SJSA1 (cell line): Measurements from ENCODE around the gene FRMD5. TPM values are rescaled to one million over a fixed set of nuclear protein-coding genes. Genes with fewer than 3 reads are reported as not detected.
"Not testable (repeated sequence)": the region's sequence is repeated elsewhere in the genome, so short reads cannot be mapped to it uniquely, and the experiment has no call there.

ENCODE experiments used
- DNase-seq, 2 experiments: peaks; one replicate each; pipeline ENCODE4 v3.0.0-alpha.2; 2015 to 2020; ENCODE audit warnings: low spot score in 2 of 2, low read depth in 1 of 2
- H3K27ac ChIP-seq: fragments of 250-450 bp; sonication (Bioruptor Pico); 2 replicates; pipeline ENCODE4 v1.5.1; 2020; ENCODE audit warnings: mild to moderate bottlenecking, moderate library complexity
- H3K27me3 ChIP-seq: fragments of 250-450 bp; sonication (Bioruptor Pico); replicated peaks from 2 replicates; pipeline ENCODE4 v1.5.1; 2020; ENCODE audit warnings: mild to moderate bottlenecking, moderate library complexity
- H3K36me3 ChIP-seq: fragments of 250-450 bp; sonication (Bioruptor Pico); 2 replicates; pipeline ENCODE4 v1.5.1; 2020; ENCODE audit warnings: mild to moderate bottlenecking
- H3K4me1 ChIP-seq: fragments of 250-450 bp; sonication (Bioruptor Pico); replicated peaks from 2 replicates; pipeline ENCODE4 v1.6.1; 2021; ENCODE audit warnings: mild to moderate bottlenecking
- H3K4me3 ChIP-seq: fragments of 250-450 bp; sonication (Bioruptor Pico); 2 replicates; pipeline ENCODE4 v1.5.1; 2020; ENCODE audit warnings: mild to moderate bottlenecking
- H3K9me3 ChIP-seq: fragments of 250-450 bp; sonication (Bioruptor Pico); replicated peaks from 2 replicates; pipeline ENCODE4 v1.5.1; 2020; ENCODE audit warnings: mild to moderate bottlenecking
- total RNA-seq: library from RNA; depleted of rRNA; stranded (reverse); fragments of >200 nt; shearing (Covaris generic); gene quantifications from 2 replicates; pipeline ENCODE4 v1.2.3, GENCODE V29; 2014; rRNA removed

FRMD5 gene
- 3.8 and 10.5 TPM in 2 replicates for total RNA-seq

- peaks cover 18% of the 10 kb centered on the region for H3K4me1 ChIP-seq
- no peaks in the 10 kb centered on the region for H3K9me3 ChIP-seq
- peak within 1 kb of the TSS; percentile 50 for H3K4me3 ChIP-seq
- H3K36me3 ChIP-seq: no peaks in the 10 kb centered on the region
- H3K27ac ChIP-seq: 0 out of 2 replicates have a peak within 1 kb of the TSS, but pooled peaks have one; percentile 19
- DNase-seq: peak; percentile 93 to 95
- no peaks in the 10 kb centered on the region for H3K27me3 ChIP-seq
These were observed at the start of gene FRMD5 for GRCh38 chr15:44195151-44195740. Gene FRMD5, minus strand, starts transcription at chr15:44195271.

DNA sequence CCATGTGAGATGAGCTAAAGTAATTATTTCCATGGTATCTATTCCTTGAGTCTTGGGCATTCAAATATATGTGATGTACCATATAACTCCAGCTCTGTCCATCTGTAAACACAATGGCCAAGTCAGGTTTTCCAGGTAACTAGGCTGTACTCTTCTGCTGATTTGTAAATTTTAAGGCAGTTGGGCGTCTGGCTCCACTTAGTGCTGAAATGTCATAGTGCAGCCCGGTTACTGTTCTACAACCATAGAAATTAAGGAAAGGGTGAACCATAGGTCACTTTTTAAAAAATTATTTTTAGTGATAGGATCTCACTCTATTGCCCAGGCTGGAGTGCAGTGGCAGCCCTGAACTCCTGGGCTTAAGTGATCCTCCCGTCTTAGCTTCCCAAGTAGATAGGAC is 48.8 kb upstream of the FRMD5 start:
- H3K27ac ChIP-seq: no peak overlapping the region
- DNase-seq: no peak
- no peaks in the 10 kb centered on the region for H3K27me3 ChIP-seq
- no peaks in the 10 kb centered on the region for H3K36me3 ChIP-seq
- no peak overlapping the region for H3K4me3 ChIP-seq
- H3K9me3 ChIP-seq: no peaks in the 10 kb centered on the region
- peaks cover 5% of the 10 kb centered on the region; the same call in 1 of the 2 replicates for H3K4me1 ChIP-seq

DNA sequence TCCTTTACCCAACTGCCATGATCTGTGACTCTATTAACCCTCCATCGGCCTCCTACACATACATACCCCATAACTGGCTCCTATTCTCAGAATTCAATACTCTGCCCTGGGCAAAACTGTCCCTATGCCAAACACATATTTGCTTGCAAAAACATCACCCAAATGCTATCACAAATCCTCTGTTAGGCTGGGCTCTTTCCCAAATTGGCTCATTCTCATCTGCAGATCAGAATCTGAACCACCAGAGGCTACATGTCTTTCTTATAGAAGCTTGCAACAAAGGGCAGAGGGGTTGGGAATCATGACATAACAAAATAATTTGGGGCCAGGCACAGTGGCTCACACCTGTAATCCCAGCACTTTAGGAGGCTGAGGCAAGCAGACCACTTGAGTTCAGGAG is 48.1 kb upstream of the FRMD5 start:
- H3K27me3 ChIP-seq: no peaks in the 10 kb centered on the region
- H3K9me3 ChIP-seq: no peaks in the 10 kb centered on the region
- H3K36me3 ChIP-seq: no peaks in the 10 kb centered on the region
- no peak for DNase-seq
- H3K4me3 ChIP-seq: no peak overlapping the region
- H3K27ac ChIP-seq: no peak overlapping the region
- peaks cover 5% of the 10 kb centered on the region; the same call in 1 of the 2 replicates for H3K4me1 ChIP-seq

DNA sequence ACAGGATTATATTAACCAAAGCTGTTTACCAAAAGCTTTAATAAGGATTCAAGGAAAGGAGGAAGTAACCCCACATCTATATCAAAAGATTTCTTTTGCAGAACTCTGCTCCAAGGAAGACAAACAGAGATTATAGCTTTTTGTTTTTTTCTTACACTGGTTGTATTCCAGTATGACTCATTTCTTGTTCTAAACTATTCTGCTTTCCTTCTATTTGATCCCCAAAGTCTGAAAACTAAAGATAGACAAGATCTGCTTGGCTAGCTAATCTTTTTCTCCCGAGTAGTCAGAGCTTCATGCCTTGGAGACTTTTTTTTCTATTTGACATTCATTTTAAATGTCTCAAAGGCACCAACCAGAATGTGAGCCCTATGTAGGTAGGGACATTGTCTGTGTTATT is 36.8 kb upstream of the FRMD5 start:
- H3K27me3 ChIP-seq: no peaks in the 10 kb centered on the region
- no peak overlapping the region for H3K4me3 ChIP-seq
- peak in 1 of 2 experiments; percentile 10 for DNase-seq
- no peaks in the 10 kb centered on the region for H3K36me3 ChIP-seq
- H3K4me1 ChIP-seq: peaks cover 7% of the 10 kb centered on the region; the same call in 1 of the 2 replicates
- no peaks in the 10 kb centered on the region for H3K9me3 ChIP-seq
- no peak overlapping the region for H3K27ac ChIP-seq

- H3K27me3 ChIP-seq, H3K4me3 ChIP-seq, H3K9me3 ChIP-seq: not testable (repeated sequence)
These were observed 34.2 kb upstream of the FRMD5 start for GRCh38 chr15:44229301-44229700.

DNA sequence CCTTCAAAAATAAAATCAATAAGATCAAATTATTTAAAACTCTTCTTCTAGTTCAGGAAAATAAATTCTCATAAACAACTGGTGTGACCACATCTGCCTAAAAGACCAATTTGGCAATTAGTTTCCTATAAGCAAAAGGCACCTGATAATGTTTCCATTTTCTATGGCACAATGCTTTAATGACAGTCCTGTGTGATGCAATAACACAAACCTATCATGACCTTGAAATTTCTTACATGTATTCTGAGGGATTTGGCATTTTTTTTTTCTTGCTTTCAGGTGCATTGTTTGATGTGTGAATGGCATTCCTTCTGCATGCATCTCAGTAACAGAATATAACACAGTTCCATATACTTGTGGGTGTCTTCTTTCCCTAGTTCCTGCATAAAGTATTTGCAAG is 32.5 kb upstream of the FRMD5 start:
- Histone ChIP-seq H3K27me3 (no peaks in the 10 kb centered on the region), H3K9me3 (no peaks in the 10 kb centered on the region), H3K4me1 (peaks cover 7% of the 10 kb centered on the region; the same call in 1 of the 2 replicates), H3K27ac (no peak overlapping the region), H3K36me3 (no peaks in the 10 kb centered on the region), H3K4me3 (no peak overlapping the region)
- DNase-seq: no peak

More at GRCh38 chr15:44229301-44229700, 34.2 kb upstream of the FRMD5 start:
- not testable (repeated sequence) for DNase-seq, H3K4me1 ChIP-seq, H3K27ac ChIP-seq, H3K36me3 ChIP-seq

DNA sequence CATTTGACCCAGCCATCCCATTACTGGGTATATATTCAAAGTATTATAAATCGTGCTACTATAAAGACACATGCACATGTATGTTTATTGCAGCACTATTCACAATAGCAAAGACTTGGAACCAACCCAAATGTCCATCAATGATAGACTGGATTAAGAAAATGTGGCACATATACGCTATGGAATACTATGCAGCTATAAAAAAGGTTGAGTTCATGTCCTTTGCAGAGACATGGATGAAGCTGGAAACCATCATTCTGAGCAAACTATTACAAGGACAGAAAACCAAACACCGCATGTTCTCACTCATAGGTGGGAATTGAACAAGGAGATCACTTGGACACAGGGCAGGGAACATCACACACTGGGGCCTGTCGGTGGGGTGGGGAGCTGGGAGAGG is 31.9 kb upstream of the FRMD5 start:
- H3K27me3 ChIP-seq, H3K4me1 ChIP-seq, H3K4me3 ChIP-seq, DNase-seq, H3K27ac ChIP-seq, H3K36me3 ChIP-seq, H3K9me3 ChIP-seq: not testable (repeated sequence)

DNA sequence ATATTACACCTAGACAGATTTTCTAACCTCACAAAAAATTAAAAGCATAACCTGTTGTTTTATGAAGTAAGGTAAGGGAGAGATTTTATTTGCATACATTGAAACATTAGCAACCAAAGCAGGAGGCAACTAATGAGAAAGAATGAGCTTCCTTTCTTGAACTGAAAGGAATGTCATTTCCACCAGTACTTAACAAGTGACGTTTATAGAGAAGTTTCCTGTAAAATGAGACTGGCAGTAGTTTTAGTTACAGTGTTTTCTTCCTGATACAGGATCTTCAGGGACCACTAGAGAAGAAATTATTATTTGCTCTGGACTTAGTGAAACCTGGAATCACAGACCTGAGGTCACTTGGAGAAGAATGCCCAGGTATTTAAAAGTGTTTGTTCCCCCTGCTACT is 27.4 kb upstream of the FRMD5 start:
- Histone ChIP-seq H3K4me1 (peaks cover 12% of the 10 kb centered on the region), H3K36me3 (no peaks in the 10 kb centered on the region), H3K9me3 (no peaks in the 10 kb centered on the region), H3K27ac (no peak overlapping the region), H3K27me3 (no peaks in the 10 kb centered on the region), H3K4me3 (no peak overlapping the region)
- no peak for DNase-seq

DNA sequence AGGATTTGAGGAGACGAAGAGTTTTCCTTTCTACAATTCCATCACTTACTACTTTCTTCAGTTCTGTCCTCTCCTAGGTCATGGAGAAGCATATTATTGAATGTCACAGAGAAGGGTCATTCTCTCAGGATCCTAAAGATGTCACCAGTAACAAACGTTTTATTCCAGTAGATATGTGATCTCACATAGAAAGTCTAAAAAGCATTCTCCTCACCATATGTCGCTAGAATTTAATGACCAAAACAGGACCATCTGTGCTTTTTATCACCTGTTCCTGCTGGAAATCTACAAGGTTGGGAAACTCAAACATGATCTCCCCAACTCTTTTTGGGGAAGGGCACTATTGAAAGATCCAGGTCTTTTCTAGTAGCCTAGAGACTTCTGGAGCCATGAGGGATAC is 24.0 kb upstream of the FRMD5 start:
- Histone ChIP-seq H3K36me3 (no peaks in the 10 kb centered on the region), H3K4me3 (no peak overlapping the region), H3K9me3 (no peaks in the 10 kb centered on the region), H3K27ac (no peak overlapping the region), H3K27me3 (no peaks in the 10 kb centered on the region), H3K4me1 (peaks cover 21% of the 10 kb centered on the region)
- peak in 1 of 2 experiments; percentile 4 for DNase-seq

GRCh38 chr15:44216958-44217357 is 21.9 kb upstream of the FRMD5 start:
- no peaks in the 10 kb centered on the region for H3K27me3 ChIP-seq
- H3K36me3 ChIP-seq: no peaks in the 10 kb centered on the region
- H3K9me3 ChIP-seq: no peaks in the 10 kb centered on the region
- peaks cover 21% of the 10 kb centered on the region for H3K4me1 ChIP-seq
- no peak for DNase-seq
- H3K27ac ChIP-seq: no peak overlapping the region
- no peak overlapping the region for H3K4me3 ChIP-seq

DNA sequence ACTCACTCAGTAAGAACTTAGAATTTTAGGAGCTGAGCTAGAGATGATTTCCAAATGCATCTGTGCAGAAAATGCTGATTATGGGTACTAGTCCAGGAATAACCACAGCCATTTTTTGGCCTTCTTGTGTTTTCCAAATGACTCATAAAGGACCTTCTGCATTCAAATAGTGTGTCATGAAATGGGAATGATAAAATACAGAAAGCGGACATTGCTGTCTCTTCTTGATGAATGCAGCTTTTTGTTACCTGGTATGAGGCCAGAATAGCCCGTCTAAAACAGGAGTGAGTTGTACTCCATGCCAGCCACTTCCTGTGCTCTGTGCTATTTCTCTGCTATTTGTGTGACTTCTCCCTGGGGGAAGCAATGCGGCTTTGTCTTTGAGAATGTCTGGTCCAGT is 20.5 kb upstream of the FRMD5 start:
- H3K27ac ChIP-seq: no peak overlapping the region

DNA sequence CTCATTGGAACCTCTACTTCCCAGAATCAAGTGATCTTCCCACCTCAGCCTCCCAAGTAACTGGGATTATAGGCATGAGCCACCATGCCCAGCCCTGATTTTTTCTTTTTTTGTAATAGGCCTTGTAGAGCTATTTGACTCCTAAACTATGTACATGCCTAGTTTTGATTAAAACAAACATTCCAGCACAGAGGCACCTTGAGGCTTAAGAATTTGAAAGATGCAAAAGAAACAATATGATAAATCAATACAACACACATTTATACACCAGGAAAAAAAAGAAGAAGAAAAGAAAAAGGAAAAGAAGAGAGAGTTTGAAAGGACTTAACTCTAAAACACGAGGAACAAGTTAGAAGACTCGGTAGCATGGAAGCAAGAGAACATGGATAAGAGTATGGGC is 13.9 kb upstream of the FRMD5 start:
- H3K4me3 ChIP-seq: no peak overlapping the region
- H3K4me1 ChIP-seq: peaks cover 16% of the 10 kb centered on the region
- no peaks in the 10 kb centered on the region for H3K36me3 ChIP-seq
- H3K9me3 ChIP-seq: no peaks in the 10 kb centered on the region
- H3K27me3 ChIP-seq: no peaks in the 10 kb centered on the region
- H3K27ac ChIP-seq: no peak overlapping the region
- no peak for DNase-seq

More for the DNA sequence above, 20.5 kb upstream of the FRMD5 start:
- DNase-seq: peak; percentile 70 to 71
- peaks cover 21% of the 10 kb centered on the region for H3K4me1 ChIP-seq
- no peak overlapping the region for H3K4me3 ChIP-seq
- no peaks in the 10 kb centered on the region for H3K27me3 ChIP-seq
- no peaks in the 10 kb centered on the region for H3K9me3 ChIP-seq
- no peaks in the 10 kb centered on the region for H3K36me3 ChIP-seq

DNA sequence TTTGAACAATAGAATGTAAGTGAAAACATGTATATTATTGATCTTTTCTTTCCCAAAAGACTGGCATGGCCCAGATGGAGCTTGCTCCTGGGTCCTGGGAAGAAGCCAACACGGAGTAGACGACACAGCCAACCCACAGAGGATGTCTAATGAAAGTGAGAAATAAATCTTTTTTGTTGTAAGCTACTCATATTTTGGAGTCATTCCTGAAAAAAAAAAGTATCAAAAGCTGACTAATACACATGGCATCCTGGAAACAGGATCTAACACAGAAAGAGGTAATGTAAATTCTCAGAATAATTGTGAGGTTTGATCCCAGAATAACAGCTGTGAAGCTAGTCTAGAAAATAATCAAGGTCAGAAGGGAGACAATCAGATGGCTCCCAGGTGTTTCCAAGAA is 12.6 kb upstream of the FRMD5 start:
- DNase-seq: peak; percentile 55 to 58
- H3K27ac ChIP-seq: peak overlapping the region; percentile 16
- no peaks in the 10 kb centered on the region for H3K27me3 ChIP-seq
- no peaks in the 10 kb centered on the region for H3K36me3 ChIP-seq
- no peaks in the 10 kb centered on the region for H3K9me3 ChIP-seq
- H3K4me3 ChIP-seq: no peak overlapping the region
- H3K4me1 ChIP-seq: peaks cover 16% of the 10 kb centered on the region

- Histone ChIP-seq H3K36me3 (no peaks in the 10 kb centered on the region), H3K9me3 (no peaks in the 10 kb centered on the region), H3K4me1 (peaks cover 8% of the 10 kb centered on the region), H3K27me3 (no peaks in the 10 kb centered on the region), H3K27ac (no peak overlapping the region), H3K4me3 (no peak overlapping the region)
- DNase-seq: no peak
These were observed 4.3 kb upstream of the FRMD5 start for GRCh38 chr15:44199393-44199792.
